Measurements from ENCODE around the gene FGF2.
"Not testable (repeated sequence)": the region's sequence is repeated elsewhere in the genome, so short reads cannot be mapped to it uniquely, and the experiment has no call there.

The FGF2 gene

GRCh38 chr4:122847931-122848330 is 21.3 kb downstream of the FGF2 start:
- DNase-seq (ENCODE audit: low read depth in 2 of 2) = no peak

GRCh38 chr4:122849789-122850188 is 23.2 kb downstream of the FGF2 start:
- DNase-seq (ENCODE audit: low read depth in 2 of 2) = not testable (repeated sequence)

GRCh38 chr4:122851568-122851967 is 24.9 kb downstream of the FGF2 start:
- no peak for DNase-seq (ENCODE audit: low read depth in 2 of 2)

- DNase-seq (ENCODE audit: low read depth in 2 of 2) = no peak
These were observed 28.1 kb downstream of the FGF2 start for GRCh38 chr4:122854447-122855352.

- no peak for DNase-seq (ENCODE audit: low read depth in 2 of 2)
These were observed 28.8 kb downstream of the FGF2 start for GRCh38 chr4:122855353-122855890.

DNA sequence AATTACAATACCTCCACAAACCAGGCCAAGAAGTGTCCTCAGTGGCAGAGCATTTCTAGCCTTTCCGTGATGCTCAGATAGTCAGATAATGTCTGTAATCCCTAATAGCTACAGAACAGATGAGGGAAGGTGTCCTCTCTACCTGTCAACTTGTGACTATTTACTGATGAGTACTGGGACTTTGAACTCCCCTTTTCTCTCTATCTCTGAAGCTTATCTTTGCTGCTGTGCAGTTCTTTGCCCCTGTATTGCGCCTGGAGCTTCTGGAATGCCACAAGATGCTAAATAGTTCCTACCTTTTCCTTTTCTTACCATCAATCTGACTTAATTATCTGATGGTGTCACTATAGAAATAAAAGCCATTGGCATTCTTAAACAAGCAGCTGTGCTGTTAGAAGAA is 30.5 kb downstream of the FGF2 start:
- no peak for DNase-seq (ENCODE audit: low read depth in 2 of 2)

DNA sequence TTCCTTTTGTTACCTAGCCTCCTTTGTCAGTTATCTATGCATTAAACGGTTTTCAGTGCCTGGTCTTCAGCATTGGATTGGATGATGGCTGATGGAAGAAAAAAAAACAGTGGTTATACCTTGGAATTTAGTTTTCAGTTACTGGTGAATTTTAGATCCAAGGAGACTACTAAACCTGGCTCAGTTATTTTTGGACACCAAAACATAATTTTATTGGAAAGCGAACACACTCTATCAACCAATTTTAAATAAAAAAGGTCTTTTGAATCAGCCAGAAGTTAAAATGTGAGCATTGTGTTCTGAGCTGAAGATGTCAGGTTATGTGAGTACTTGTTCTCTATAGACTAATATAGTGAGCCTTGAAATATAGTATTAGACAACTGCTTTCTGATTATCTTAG is 32.1 kb downstream of the FGF2 start:
- DNase-seq (ENCODE audit: low read depth in 2 of 2) = no peak

DNA sequence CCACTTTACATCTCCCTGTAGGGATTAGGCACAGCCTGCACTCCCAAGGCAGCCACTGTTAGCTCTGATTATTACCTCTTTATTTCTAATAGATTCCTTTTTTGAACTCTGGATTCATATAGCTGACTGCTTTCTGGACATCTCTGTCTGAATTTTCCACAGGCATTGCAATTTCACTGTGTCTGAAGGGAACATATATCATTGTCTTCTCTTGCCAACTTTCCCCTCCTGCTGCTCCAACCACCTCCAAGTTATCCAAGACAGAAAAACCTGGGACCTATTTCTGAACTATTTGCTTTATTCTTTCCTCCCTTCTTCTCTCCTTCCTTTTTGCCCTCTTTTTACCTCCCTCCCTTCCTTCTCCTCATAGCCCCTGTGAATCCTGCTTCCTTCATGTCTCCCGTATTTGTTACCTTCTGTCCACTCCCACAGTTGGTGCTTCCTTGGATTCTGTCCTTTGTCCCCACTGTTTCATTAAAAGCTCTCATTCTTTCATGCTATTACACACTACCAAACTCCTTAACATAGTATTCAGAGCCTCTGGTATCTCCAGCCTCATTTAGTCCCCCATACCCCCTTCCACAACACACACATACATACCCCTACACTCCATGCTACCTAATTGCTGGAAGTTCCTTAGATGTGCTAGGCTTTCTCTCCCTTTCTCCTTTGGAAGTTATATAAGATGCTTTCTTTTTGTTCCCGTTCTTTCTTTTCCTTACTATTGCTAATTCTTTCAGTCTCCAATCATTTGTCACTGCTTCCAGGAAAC is 34.7 kb downstream of the FGF2 start:
- DNase-seq (ENCODE audit: low read depth in 2 of 2) = no peak

- no peak for DNase-seq (ENCODE audit: low read depth in 2 of 2)
These were observed 37.0 kb downstream of the FGF2 start for GRCh38 chr4:122863639-122864038.

GRCh38 chr4:122865425-122865824 is 38.8 kb downstream of the FGF2 start:
- no peak for DNase-seq (ENCODE audit: low read depth in 2 of 2)

DNA sequence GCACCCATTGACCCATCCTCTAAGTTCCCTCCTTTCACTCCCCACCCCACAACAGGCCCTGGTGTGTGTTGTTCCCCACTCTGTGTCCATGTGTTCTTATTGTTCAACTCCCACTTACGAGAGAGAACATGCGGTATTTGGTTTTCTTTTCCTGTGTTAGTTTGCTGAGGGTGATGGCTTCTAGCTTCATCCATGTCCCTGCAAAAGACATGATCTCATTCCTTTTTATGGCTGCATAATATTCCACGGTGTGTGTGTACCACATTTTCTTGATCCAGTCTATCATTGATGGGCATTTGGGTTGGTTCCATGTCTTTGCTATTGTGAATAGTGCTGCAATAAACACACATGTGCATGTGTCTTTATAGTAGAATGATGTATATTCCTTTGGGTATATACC is 41.6 kb downstream of the FGF2 start:
- DNase-seq (ENCODE audit: low read depth in 2 of 2) = not testable (repeated sequence)

DNA sequence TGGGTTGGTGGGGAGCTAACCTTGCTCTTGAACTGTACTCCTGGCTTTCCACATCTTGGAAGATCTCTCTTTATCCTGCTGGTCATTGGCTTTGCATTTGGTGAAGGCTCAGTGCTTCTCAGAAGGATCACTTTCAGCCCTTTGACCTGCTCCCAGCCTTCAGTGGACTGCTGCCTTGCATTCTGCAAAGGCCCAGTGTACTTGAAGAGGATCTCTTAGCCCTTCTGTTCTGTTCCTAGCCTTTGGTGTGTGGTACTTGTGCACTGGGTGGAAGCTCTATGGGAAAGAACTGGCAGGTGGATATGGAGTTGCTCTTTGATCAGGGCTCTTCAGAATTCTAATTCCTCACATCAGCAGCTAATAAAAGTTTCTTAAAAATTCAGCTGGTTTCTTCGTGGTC is 46.5 kb downstream of the FGF2 start:
- no peak for DNase-seq (ENCODE audit: low read depth in 2 of 2)

DNA sequence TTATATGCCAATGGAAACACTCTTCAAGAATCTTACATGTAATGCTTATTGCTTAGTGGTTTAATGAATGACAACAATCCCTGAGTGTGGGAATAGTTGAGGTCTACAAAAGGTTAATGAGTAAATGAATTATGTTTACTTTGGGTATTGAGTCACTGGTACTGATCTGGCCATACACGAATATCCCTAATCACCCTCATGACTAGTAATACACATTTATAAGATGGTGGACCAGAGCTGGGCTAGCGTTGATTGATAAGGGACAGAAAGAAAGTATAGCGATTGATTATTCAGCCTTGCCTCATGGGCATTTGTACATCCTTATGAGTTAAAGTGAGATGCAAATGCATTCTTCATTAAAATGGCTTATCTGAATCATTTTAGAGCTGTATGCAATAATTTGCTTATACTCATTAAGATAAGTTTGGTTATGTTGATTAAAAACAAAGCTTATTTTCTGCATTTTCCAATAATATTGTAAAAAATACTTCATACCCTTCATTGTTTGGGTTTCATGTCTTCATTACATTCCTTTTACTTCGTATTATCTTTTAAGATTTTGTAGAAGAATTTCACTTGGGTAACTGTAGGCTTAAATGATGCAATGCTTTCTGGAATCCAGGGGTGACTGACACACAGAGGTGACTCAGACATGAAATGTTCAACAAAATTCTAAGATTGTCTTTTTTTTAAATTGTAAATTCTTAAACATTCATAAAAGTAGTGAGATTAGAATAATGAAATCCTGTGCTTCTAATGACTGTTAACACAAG is 47.4 kb downstream of the FGF2 start:
- no peak for DNase-seq (ENCODE audit: low read depth in 2 of 2)

DNA sequence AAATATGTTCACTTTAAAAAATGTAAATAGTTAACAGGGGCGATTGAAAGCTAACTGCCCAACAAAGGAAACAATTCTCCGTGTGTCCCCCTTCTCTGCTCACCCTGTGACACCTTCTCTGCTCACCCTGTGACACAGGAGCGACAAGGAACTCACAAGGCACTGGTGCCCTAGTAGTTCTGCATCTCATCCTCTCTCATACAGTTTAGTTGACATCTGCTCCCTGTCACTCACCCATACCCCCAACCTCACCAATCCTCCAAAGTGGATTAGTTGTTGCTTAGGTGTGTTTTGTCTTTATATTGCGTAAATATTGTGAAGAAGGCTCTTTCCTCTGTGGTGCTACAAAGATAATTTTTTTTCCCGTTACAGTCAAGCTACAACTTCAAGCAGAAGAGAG is 49.3 kb downstream of the FGF2 start:
- DNase-seq (ENCODE audit: low read depth in 2 of 2) = no peak

- DNase-seq (ENCODE audit: low read depth in 2 of 2) = no peak
These were observed 49.8 kb downstream of the FGF2 start for GRCh38 chr4:122876456-122876855.

DNA sequence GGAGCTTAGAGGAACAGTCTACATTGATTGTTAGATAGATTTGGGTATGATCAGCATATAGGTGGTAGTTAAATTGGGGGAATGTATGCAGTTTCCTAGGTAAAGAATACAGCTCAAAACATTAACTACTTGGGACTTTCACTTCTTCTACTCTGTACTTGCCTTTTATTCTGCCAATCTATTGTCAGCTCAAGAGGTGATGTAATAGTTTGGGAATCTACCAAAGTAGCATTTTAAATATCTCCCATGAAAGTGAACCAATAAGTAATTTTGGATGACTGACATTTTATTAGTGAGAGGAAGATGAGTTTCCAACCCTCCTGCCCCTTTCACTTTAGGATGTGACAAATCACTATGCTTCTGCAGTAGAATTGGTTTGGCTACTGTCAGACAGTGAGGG is 52.4 kb downstream of the FGF2 start:
- no peak for DNase-seq (ENCODE audit: low read depth in 2 of 2)

- no peak for DNase-seq (ENCODE audit: low read depth in 2 of 2)
These were observed 56.5 kb downstream of the FGF2 start for GRCh38 chr4:122882857-122883735.

- DNase-seq (ENCODE audit: low read depth in 2 of 2) = no peak
These were observed 57.9 kb downstream of the FGF2 start for GRCh38 chr4:122884499-122884898.

DNA sequence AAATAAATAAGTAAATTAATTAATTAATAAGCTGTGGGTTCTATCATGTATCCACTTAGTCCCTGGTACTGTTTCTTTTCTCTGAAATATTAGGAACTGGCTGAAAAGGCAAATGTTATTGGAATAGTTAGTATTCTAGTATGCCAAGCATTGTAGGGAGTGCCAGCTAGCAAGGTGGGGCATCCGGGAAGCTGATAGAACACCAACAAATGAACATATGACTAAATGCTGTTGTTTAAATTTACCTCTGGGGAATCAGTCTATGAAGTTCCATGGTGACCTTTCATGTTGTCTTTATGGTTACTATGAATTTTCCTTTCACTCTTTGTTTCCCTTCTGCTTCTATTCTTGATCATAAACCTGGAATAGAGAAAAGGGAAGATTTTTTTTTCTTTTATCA is 63.1 kb downstream of the FGF2 start:
- no peak for DNase-seq (ENCODE audit: low read depth in 2 of 2)

GRCh38 chr4:122890147-122890795 is 63.6 kb downstream of the FGF2 start:
- DNase-seq (ENCODE audit: low read depth in 2 of 2) = no peak

Data from stimulated activated CD4-positive, alpha-beta T cell treated with anti-CD3 and anti-CD28 coated beads, Interleukin-4, amount 100 ng/mL, for 48 hours (primary cell).